ENCODE results near the gene NQO1.

NQO1 gene

GRCh38 chr16:69768666-69769065 lies 42.3 kb upstream of the NQO1 start:
- no peak for DNase-seq
- H3K27me3 ChIP-seq (ENCODE audit: insufficient read depth, low read depth, severe bottlenecking), result no peaks in the 10 kb centered on the region
- H3K27ac ChIP-seq, result no peak overlapping the region
- no peaks in the 10 kb centered on the region for H3K9me3 ChIP-seq (ENCODE audit: severe bottlenecking)
- TF ChIP-seq CTCF (IDR thresholded peaks at IDR 0.05; ENCODE audit: low read depth, low read length), result no peak
- H3K4me3 ChIP-seq (ENCODE audit: low read depth, low read length), result no peak overlapping the region
- H3K36me3 ChIP-seq, result no peaks in the 10 kb centered on the region

DNA sequence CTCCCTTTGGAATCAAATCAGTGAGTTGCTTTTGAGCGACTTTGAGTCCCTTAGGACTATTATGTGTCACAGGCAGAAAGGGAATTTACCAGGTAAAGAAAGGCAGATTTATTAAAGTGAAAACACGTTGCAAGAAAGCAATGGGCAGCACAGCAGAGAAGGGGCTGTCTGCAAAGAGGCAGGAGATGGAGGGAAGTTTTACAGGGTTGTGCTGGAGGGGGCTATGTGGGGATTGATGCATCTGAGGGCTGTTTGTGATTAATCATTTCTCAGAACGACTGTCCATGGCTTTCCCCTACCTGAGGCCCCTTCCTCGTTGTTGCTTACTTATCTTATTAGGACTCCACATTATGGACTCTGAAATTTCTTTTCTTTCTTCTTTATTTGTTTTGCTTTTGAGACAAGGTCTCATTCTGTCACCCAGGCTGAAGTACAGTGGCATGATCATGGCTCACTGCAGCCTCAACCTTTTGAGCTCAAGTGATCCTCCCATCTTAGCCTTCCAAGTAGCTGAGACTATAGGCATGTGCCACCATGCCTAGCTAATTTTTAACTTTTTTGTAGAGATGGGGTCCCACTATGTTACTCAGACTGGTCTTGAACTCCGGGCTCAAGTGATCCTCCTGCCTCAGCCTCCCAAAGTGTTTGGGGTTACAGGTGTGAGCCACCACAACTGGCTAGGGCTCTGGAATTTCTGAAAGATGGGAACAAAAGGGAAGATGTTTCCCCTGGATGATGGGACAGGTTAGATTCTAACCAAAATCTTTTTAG lies 41.3 kb upstream of the NQO1 start:
- H3K4me3 ChIP-seq (ENCODE audit: low read depth, low read length), result no peak overlapping the region
- DNase-seq, result no peak
- no peak overlapping the region for H3K27ac ChIP-seq
- no peaks in the 10 kb centered on the region for H3K36me3 ChIP-seq
- TF ChIP-seq CTCF (IDR thresholded peaks at IDR 0.05; ENCODE audit: low read depth, low read length), result no peak
- H3K27me3 ChIP-seq (ENCODE audit: insufficient read depth, low read depth, severe bottlenecking), result no peaks in the 10 kb centered on the region
- no peaks in the 10 kb centered on the region for H3K9me3 ChIP-seq (ENCODE audit: severe bottlenecking)

DNA sequence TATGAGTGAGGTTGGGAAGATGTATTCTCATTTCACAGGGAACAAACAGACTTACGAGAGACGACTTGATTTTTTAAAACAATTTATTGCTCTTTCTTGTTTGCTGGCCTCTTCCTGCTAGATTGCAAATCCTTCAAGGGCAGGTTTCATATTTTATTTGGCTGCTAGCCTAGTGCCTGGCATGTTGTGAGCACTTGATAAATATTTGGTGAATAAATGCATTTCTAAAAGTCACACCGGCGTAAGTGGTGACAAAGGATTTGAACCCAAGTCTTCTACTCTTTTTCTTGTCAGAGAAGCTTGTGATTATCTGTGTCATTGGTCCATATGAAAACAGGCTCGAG lies 37.2 kb upstream of the NQO1 start:
- no peak for DNase-seq
- Histone ChIP-seq H3K27me3 (ENCODE audit: insufficient read depth, low read depth, severe bottlenecking) (no peaks in the 10 kb centered on the region), H3K27ac (no peak overlapping the region), H3K9me3 (ENCODE audit: severe bottlenecking) (no peaks in the 10 kb centered on the region), H3K36me3 (no peaks in the 10 kb centered on the region), H3K4me3 (ENCODE audit: low read depth, low read length) (no peak overlapping the region)
- TF ChIP-seq CTCF (IDR thresholded peaks at IDR 0.05; ENCODE audit: low read depth, low read length), result no peak

- DNase-seq, result no peak
- Histone ChIP-seq H3K27me3 (ENCODE audit: insufficient read depth, low read depth, severe bottlenecking) (no peaks in the 10 kb centered on the region), H3K36me3 (no peaks in the 10 kb centered on the region), H3K9me3 (ENCODE audit: severe bottlenecking) (no peaks in the 10 kb centered on the region), H3K4me3 (ENCODE audit: low read depth, low read length) (peak overlapping the region; percentile 99), H3K27ac (peak overlapping the region; percentile 77)
- no peak for TF ChIP-seq CTCF (IDR thresholded peaks at IDR 0.05; ENCODE audit: low read depth, low read length)
These were observed 36.6 kb upstream of the NQO1 start for GRCh38 chr16:69762814-69763598.

- peak within 1 kb of the TSS; percentile 77 for H3K27ac ChIP-seq
- DNase-seq, result peak; percentile 76
These were observed 35.8 kb upstream of the NQO1 start, which contains the start of gene WWP2 for GRCh38 chr16:69761983-69762813. TSS of gene WWP2 (plus strand) at chr16:69762332. CDS start at chr16:69787011, 24,679 bp downstream.

More at GRCh38 chr16:69761983-69762813, 35.8 kb upstream of the NQO1 start, which contains the start of gene WWP2:
- peak within 1 kb of the TSS; percentile 99 for H3K4me3 ChIP-seq (ENCODE audit: low read depth, low read length)
- no peaks in the 10 kb centered on the region for H3K9me3 ChIP-seq (ENCODE audit: severe bottlenecking)
- no peak for TF ChIP-seq CTCF (IDR thresholded peaks at IDR 0.05; ENCODE audit: low read depth, low read length)
- no peaks in the 10 kb centered on the region for H3K27me3 ChIP-seq (ENCODE audit: insufficient read depth, low read depth, severe bottlenecking)
- no peaks in the 10 kb centered on the region for H3K36me3 ChIP-seq

Data from WERI-Rb-1 (cell line).